ENCODE data around the gene GPR179.

Gene GPR179

GRCh38 chr17:38363016-38363415, 19.3 kb upstream of the GPR179 start:
- no peaks in the 10 kb centered on the region for H3K27me3 ChIP-seq (ENCODE audit: low read depth, low read length)
- no peak overlapping the region for H3K4me2 ChIP-seq (ENCODE audit: low read length)
- H3K9me3 ChIP-seq (ENCODE audit: insufficient read depth, low read length) = no peaks in the 10 kb centered on the region
- H3K9ac ChIP-seq (ENCODE audit: low read length) = no peak overlapping the region
- no peak for TF ChIP-seq EZH2phosphoT487 (IDR thresholded peaks at IDR 0.05; ENCODE audit: low read depth)
- TF ChIP-seq CTCF (IDR thresholded peaks at IDR 0.05; ENCODE audit: low read depth, low read length) = no peak
- no peak overlapping the region for H2AFZ ChIP-seq (ENCODE audit: low read depth, low read length)
- H3K36me3 ChIP-seq (replicated peaks; ENCODE audit: low read depth, low read length) = peaks cover 3% of the 10 kb centered on the region
- no peaks in the 10 kb centered on the region for H3K4me1 ChIP-seq (ENCODE audit: low read length)
- H3K27ac ChIP-seq (ENCODE audit: low read length) = no peak overlapping the region
- no peak overlapping the region for H3K4me3 ChIP-seq (ENCODE audit: low read length)
- H3K79me2 ChIP-seq (ENCODE audit: low read length) = peaks cover 9% of the 10 kb centered on the region
- H4K20me1 ChIP-seq (ENCODE audit: insufficient read depth, low read length) = peaks cover 3% of the 10 kb centered on the region

- H3K27me3 ChIP-seq (ENCODE audit: low read depth, low read length) = no peaks in the 10 kb centered on the region
- H3K4me2 ChIP-seq (ENCODE audit: low read length) = no peak overlapping the region
- H2AFZ ChIP-seq (ENCODE audit: low read depth, low read length) = no peak overlapping the region
- H3K9ac ChIP-seq (ENCODE audit: low read length) = no peak overlapping the region
- peaks cover 3% of the 10 kb centered on the region for H4K20me1 ChIP-seq (ENCODE audit: insufficient read depth, low read length)
- H3K36me3 ChIP-seq (replicated peaks; ENCODE audit: low read depth, low read length) = no peaks in the 10 kb centered on the region
- H3K4me1 ChIP-seq (ENCODE audit: low read length) = no peaks in the 10 kb centered on the region
- no peaks in the 10 kb centered on the region for H3K9me3 ChIP-seq (ENCODE audit: insufficient read depth, low read length)
- H3K27ac ChIP-seq (ENCODE audit: low read length) = no peak overlapping the region
- peaks cover 21% of the 10 kb centered on the region for H3K79me2 ChIP-seq (ENCODE audit: low read length)
- TF ChIP-seq CTCF (IDR thresholded peaks at IDR 0.05; ENCODE audit: low read depth, low read length) = no peak
- no peak for TF ChIP-seq EZH2phosphoT487 (IDR thresholded peaks at IDR 0.05; ENCODE audit: low read depth)
- H3K4me3 ChIP-seq (ENCODE audit: low read length) = no peak overlapping the region
Observed at GRCh38 chr17:38361694-38362465, 18.1 kb upstream of the GPR179 start.

- H3K27me3 ChIP-seq (ENCODE audit: low read depth, low read length) = no peaks in the 10 kb centered on the region
- no peak overlapping the region for H3K9ac ChIP-seq (ENCODE audit: low read length)
- H3K4me2 ChIP-seq (ENCODE audit: low read length) = no peak overlapping the region
- TF ChIP-seq EZH2phosphoT487 (IDR thresholded peaks at IDR 0.05; ENCODE audit: low read depth) (no peak), CTCF (IDR thresholded peaks at IDR 0.05; ENCODE audit: low read depth, low read length) (no peak)
- H3K9me3 ChIP-seq (ENCODE audit: insufficient read depth, low read length) = no peaks in the 10 kb centered on the region
- H3K4me3 ChIP-seq (ENCODE audit: low read length) = no peak overlapping the region
- H3K36me3 ChIP-seq (replicated peaks; ENCODE audit: low read depth, low read length) = no peaks in the 10 kb centered on the region
- no peak overlapping the region for H2AFZ ChIP-seq (ENCODE audit: low read depth, low read length)
- H3K79me2 ChIP-seq (ENCODE audit: low read length) = peaks cover 42% of the 10 kb centered on the region
- peaks cover 14% of the 10 kb centered on the region; the same call in 1 of the 2 replicates for H4K20me1 ChIP-seq (ENCODE audit: insufficient read depth, low read length)
- peaks cover 5% of the 10 kb centered on the region for H3K4me1 ChIP-seq (ENCODE audit: low read length)
- H3K27ac ChIP-seq (ENCODE audit: low read length) = no peak overlapping the region
Observed at GRCh38 chr17:38358586-38359513, 15.1 kb upstream of the GPR179 start.
